Right lobe of liver (tissue), 6 donors: Measurements from ENCODE around the gene INO80C. TPM values are rescaled to one million over a fixed set of nuclear protein-coding genes. Genes with fewer than 3 reads are reported as not detected.

Experiments
- ATAC-seq, 4 donors: fragments of 200-7000 bp; cut with Tn5 transposase; one replicate each; pipeline ENCODE4 v1.9.1; 2020; ENCODE audit warnings: mild to moderate bottlenecking in 4 of 4, moderate library complexity in 4 of 4
- DNase-seq, 3 donors: peaks; one replicate each; pipeline ENCODE4 v3.0.0-alpha.2; 2020
- H3K27ac ChIP-seq, 3 donors: fragments of 200-600 bp; one replicate each; pipeline ENCODE4 v1.8.0; 2022
- H3K27me3 ChIP-seq, 2 donors: fragments of 200-600 bp; one replicate each; pipeline ENCODE4 v1.8.0; 2022
- H3K36me3 ChIP-seq, 4 donors: fragments of 200-600 bp; sonication (generic) in 1 of 4; one replicate each; pipeline versions ENCODE4 v1.5.1 to v1.8.0; 2017 to 2022; ENCODE audit warnings: control low read depth in 1 of 4
- H3K4me1 ChIP-seq, 4 donors: fragments of 200-600 bp; sonication (generic) in 1 of 4; one replicate each; pipeline versions ENCODE4 v1.5.1 to v1.8.0; 2017 to 2022; ENCODE audit warnings: control low read depth in 1 of 4
- H3K4me3 ChIP-seq, 3 donors: fragments of 200-600 bp; one replicate each; pipeline ENCODE4 v1.8.0; 2022
- H3K9me3 ChIP-seq, 4 donors: fragments of 200-600 bp; sonication (generic) in 1 of 4; one replicate each; pipeline versions ENCODE4 v1.5.1 to v1.8.0; 2017 to 2022; ENCODE audit warnings: control low read depth in 1 of 4
- POLR2A ChIP-seq: fragments of 450-650 bp; IDR thresholded peaks from one replicate; pipeline ENCODE4 v1.6.1; 2017; ENCODE audit warnings: antibody characterized with exemption, mild to moderate bottlenecking
- WGBS: methylation state at CpG from one replicate; pipeline ENCODE4 v1.1.6; 2018; ENCODE audit warnings: low coverage, low lambda C conversion rate; ENCODE audit not compliant: insufficient coverage; ENCODE audit errors: missing lambda C conversion rate; 5-methylcytosine and 5-hydroxymethylcytosine counted together
- intact Hi-C, 2 donors: fragments of 100-400 bp; cut with DNase I; formaldehyde crosslinking; loops; one replicate each; pipeline versions ENCODE4 v1.11.2 to v1.14.1; 2022
- total RNA-seq, 6 experiments: library from RNA; depleted of rRNA in 2 of 6; stranded (reverse); fragments of >200 nt in 2 of 6; fragmentation: NEBNext Ultra II Directional in 3 of 6; extraction: Animal tissue kit (Norgen Biotek cat#: 25700) in 3 of 6; gene quantifications; one replicate each; pipeline versions ENCODE4 v1.1.0 to v1.2.4, GENCODE V29; 2016 to 2023
- TF ChIP-seq, protein P1 (sequence below), 4 donors: fragments of 200-600 bp in 3 of 4; fragments of 450-650 bp in 1 of 4; IDR thresholded peaks; one replicate each; pipeline versions ENCODE4 v1.5.1 to v1.8.0; 2016 to 2022; ENCODE audit warnings: antibody characterized with exemption in 4 of 4, mild to moderate bottlenecking in 2 of 4
- donor health status: DM: no; HTN: yes; CAD: no.
- donor health status: DM: no; HTN: no; CAD: no.
- donor health status: DM: no; HTN: no; CAD: no.
- donor health status: DM: no; HTN: yes; CAD: no.
- donor health status: DM: no; HTN: yes; CAD: no.

INO80C gene
- total RNA-seq, 6 experiments from 2014 or later, result 6.4 to 12.7 (median 9.7) TPM

GRCh38 chr18:35501369-35501768 is 3.6 kb upstream of the INO80C start:
- Histone ChIP-seq H3K27ac (no peak overlapping the region), H3K36me3 (no peaks in the 10 kb centered on the region), H3K27me3 (no peaks in the 10 kb centered on the region), H3K4me1 (peaks cover 0 to 20% (median 8%) of the 10 kb centered on the region in 4 donors), H3K4me3 (no peak overlapping the region), H3K9me3 (peaks cover 0 to 2% (median 0%) of the 10 kb centered on the region in 4 donors)
- no peak for TF ChIP-seq POLR2A
- TF ChIP-seq, protein P1, sequence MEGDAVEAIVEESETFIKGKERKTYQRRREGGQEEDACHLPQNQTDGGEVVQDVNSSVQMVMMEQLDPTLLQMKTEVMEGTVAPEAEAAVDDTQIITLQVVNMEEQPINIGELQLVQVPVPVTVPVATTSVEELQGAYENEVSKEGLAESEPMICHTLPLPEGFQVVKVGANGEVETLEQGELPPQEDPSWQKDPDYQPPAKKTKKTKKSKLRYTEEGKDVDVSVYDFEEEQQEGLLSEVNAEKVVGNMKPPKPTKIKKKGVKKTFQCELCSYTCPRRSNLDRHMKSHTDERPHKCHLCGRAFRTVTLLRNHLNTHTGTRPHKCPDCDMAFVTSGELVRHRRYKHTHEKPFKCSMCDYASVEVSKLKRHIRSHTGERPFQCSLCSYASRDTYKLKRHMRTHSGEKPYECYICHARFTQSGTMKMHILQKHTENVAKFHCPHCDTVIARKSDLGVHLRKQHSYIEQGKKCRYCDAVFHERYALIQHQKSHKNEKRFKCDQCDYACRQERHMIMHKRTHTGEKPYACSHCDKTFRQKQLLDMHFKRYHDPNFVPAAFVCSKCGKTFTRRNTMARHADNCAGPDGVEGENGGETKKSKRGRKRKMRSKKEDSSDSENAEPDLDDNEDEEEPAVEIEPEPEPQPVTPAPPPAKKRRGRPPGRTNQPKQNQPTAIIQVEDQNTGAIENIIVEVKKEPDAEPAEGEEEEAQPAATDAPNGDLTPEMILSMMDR (IDR thresholded peaks at IDR 0.05), result no peak
- WGBS, result 84% methylated on average over 7 of the region's 7 CpGs
- intact Hi-C loops, result no loop called here
- ATAC-seq (no peak), DNase-seq (no peak)

- Histone ChIP-seq H3K36me3 (no peaks in the 10 kb centered on the region), H3K9me3 (peaks cover 0 to 2% (median 0%) of the 10 kb centered on the region in 4 donors), H3K27ac (no peak overlapping the region), H3K4me3 (no peak overlapping the region), H3K27me3 (no peaks in the 10 kb centered on the region), H3K4me1 (peaks cover 0 to 13% (median 4%) of the 10 kb centered on the region in 4 donors)
- no peak for DNase-seq
- TF ChIP-seq, protein P1 (IDR thresholded peaks at IDR 0.05), result no peak
- no peak for TF ChIP-seq POLR2A
- WGBS, result 51% methylated on average over 3 of the region's 3 CpGs
- intact Hi-C loops, result no loop called here
- no peak for ATAC-seq
These were observed 2.4 kb upstream of the INO80C start for GRCh38 chr18:35500113-35500512.

GRCh38 chr18:35497027-35497369 is 762 bp downstream of the INO80C start:
- peak overlapping the region; percentile 45 to 76 (median 70) for H3K4me3 ChIP-seq
- 0% methylated on average over 5 of the region's 5 CpGs for WGBS
- H3K27ac ChIP-seq, result peak overlapping the region; percentile 90 to 95 (median 94)
- TF ChIP-seq POLR2A, result no peak
- TF ChIP-seq, protein P1 (IDR thresholded peaks at IDR 0.05), result no peak
- H3K36me3 ChIP-seq, result no peaks in the 10 kb centered on the region
- intact Hi-C loops, result no loop called here
- peaks cover 0 to 13% (median 4%) of the 10 kb centered on the region in 4 donors for H3K4me1 ChIP-seq
- no peak for DNase-seq
- H3K9me3 ChIP-seq, result peaks cover 0 to 2% (median 0%) of the 10 kb centered on the region in 4 donors
- ATAC-seq, result peak; percentile 43 to 51 (median 48)
- no peaks in the 10 kb centered on the region for H3K27me3 ChIP-seq

DNA sequence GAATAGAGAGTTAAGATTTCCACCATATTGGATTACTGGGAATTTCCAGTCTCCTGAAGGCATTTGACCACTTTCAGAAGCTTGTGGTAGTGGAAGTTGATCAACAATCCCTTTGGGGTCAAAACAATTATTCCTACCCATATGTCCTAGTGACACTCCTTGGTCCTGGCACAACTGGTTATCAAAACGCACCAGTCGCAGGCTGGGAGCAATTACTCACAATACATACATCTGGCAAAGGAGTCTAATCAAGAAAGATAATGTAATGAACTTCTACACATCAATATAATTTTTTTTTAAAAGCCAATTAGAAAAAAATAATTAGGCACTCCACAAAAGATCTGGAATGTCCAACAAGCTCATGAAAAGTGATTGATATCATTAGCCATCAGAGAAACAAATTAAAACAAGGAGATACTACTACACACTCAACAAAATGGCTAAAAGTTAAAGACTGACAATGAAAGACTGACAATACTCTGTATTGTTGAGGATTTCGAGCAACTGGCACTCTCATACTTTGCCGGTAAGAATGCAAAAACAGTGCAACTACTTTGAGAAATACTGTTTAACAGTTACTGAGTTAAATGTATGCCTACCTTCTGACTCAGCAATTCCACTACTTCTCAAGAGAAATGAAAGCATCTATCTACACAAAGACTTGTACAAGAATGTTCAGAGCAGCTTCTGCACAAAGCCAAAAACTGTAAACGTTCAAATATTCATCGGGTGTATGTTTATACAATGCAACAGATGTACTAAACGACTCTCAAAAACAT is 2.0 kb downstream of the INO80C start:
- H3K27me3 ChIP-seq, result no peaks in the 10 kb centered on the region
- no peak overlapping the region for H3K4me3 ChIP-seq
- intact Hi-C loops, result no loop called here
- 78% methylated on average over 7 of the region's 7 CpGs for WGBS
- H3K9me3 ChIP-seq, result peaks cover 0 to 2% (median 0%) of the 10 kb centered on the region in 4 donors
- ATAC-seq (no peak), DNase-seq (no peak)
- TF ChIP-seq, protein P1 (IDR thresholded peaks at IDR 0.05), result no peak
- no peak for TF ChIP-seq POLR2A
- no peak overlapping the region for H3K27ac ChIP-seq
- H3K36me3 ChIP-seq, result no peaks in the 10 kb centered on the region
- H3K4me1 ChIP-seq, result peaks cover 0 to 13% (median 4%) of the 10 kb centered on the region in 4 donors
